Stimulated activated naive B cell treated with anti-CD40 and anti-IgM and Interleukin-4, amounts not matched to agents 10 μg/mL and 1 μg/mL and 100 μg/mL, for 72 hours (primary cell): ENCODE results near the gene CCDC69.

Experiments used
- ATAC-seq, 2 donors: fragments of 150-1000 bp; cut with Tn5 transposase; replicated peaks; 2 replicates each; pipeline ENCODE4 v1.10.0; 2021; ENCODE audit warnings: moderate library complexity in 1 of 2
- DNase-seq: peaks from one replicate; pipeline ENCODE4 v3.0.0; 2021
- H3K27ac Mint-ChIP-seq: one replicate; pipeline ENCODE4 v1.8.0; 2022; ENCODE audit warnings: mild to moderate bottlenecking, mixed read lengths
- H3K27me3 Mint-ChIP-seq, 2 donors: one replicate each; pipeline ENCODE4 v1.8.0; 2022; ENCODE audit warnings: mixed read lengths in 2 of 2
- H3K36me3 Mint-ChIP-seq, 2 donors: one replicate each; pipeline ENCODE4 v1.8.0; 2022; ENCODE audit warnings: mixed read lengths in 2 of 2, mild to moderate bottlenecking in 1 of 2
- H3K4me1 Mint-ChIP-seq, 2 donors: one replicate each; pipeline ENCODE4 v1.8.0; 2022; ENCODE audit warnings: mixed read lengths in 2 of 2, mild to moderate bottlenecking in 1 of 2
- H3K4me3 Mint-ChIP-seq, 2 donors: one replicate each; pipeline ENCODE4 v1.8.0; 2022; ENCODE audit warnings: mild to moderate bottlenecking in 2 of 2, mixed read lengths in 2 of 2, moderate library complexity in 1 of 2
- H3K9me3 Mint-ChIP-seq, 2 donors: one replicate each; pipeline ENCODE4 v1.8.0; 2022; ENCODE audit warnings: mixed read lengths in 2 of 2, mild to moderate bottlenecking in 1 of 2

Gene CCDC69

DNA sequence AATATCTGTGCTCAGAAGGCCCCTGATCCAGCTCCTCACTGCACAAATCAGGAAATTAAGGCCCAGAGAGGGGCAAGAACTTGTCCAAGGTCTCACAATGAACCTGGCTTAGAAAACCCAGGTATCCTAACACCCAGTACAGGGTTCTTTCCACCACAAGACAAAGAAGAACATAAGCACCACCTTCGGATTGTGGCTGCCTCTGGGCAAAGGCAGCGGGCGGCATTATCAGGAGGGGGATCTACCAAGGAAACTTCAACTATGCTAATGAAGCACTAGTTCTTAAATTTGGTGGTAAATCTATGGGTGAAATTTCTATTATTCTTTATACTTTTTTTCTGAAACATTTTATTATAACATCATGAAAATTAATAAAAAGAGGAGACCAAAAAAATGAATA is 84.2 kb downstream of the CCDC69 start:
- H3K4me1 Mint-ChIP-seq = peaks cover 78 to 87% of the 10 kb centered on the region in 2 donors
- H3K4me3 Mint-ChIP-seq = no peak overlapping the region
- peak overlapping the region; percentile 70 for H3K27ac Mint-ChIP-seq
- peaks cover 58 to 84% of the 10 kb centered on the region in 2 donors for H3K36me3 Mint-ChIP-seq
- H3K9me3 Mint-ChIP-seq = no peaks in the 10 kb centered on the region
- H3K27me3 Mint-ChIP-seq = no peaks in the 10 kb centered on the region
- ATAC-seq = no peak
- DNase-seq = no peak

DNA sequence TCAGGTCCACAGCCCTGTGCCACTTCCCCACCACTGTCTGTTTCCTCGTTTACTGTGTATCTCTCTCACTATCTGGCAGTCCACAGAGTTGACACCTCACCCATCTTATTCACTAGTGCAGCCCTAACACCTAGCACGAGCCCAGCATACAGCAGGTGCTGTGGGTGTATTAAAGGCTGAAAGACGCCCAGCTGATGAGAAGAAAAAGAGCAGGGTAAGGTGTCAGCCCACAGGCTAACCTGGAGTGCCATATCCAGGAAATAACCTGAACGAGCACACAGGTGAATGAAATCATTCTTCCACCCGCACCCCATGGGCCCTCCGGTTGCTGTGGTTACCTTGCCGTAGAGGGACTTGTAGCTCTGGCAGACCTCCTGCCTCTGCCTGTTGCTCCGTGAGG is 84.9 kb downstream of the CCDC69 start:
- ATAC-seq (no peak), DNase-seq (no peak)
- Mint-ChIP-seq H3K9me3 (no peaks in the 10 kb centered on the region), H3K27ac (peak overlapping the region; percentile 89), H3K4me1 (peaks cover 78 to 87% of the 10 kb centered on the region in 2 donors), H3K27me3 (no peaks in the 10 kb centered on the region), H3K4me3 (no peak overlapping the region), H3K36me3 (peaks cover 63 to 86% of the 10 kb centered on the region in 2 donors)

DNA sequence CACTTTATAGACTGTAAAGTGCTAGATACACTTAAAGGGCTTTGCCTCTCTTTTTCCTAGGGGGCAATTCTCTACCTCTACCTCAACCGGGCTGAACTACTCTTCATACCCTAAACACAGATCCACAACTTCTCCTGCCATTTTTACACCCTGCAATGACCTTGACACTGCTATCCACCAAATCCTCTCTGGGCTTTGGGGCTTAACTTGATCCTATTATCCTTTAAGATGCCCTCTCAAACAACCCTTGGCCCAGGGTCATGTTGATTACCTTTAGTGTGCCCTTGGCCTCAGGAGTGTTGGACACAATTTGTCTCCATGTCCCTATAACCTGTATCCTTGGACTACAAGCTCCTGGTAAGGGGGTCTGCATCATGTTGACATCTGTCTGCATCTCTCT is 85.8 kb downstream of the CCDC69 start:
- H3K4me3 Mint-ChIP-seq = no peak overlapping the region
- ATAC-seq = no peak
- H3K4me1 Mint-ChIP-seq = peaks cover 79 to 87% of the 10 kb centered on the region in 2 donors
- H3K36me3 Mint-ChIP-seq = peaks cover 60 to 86% of the 10 kb centered on the region in 2 donors
- peak overlapping the region; percentile 89 for H3K27ac Mint-ChIP-seq
- no peaks in the 10 kb centered on the region for H3K27me3 Mint-ChIP-seq
- no peaks in the 10 kb centered on the region for H3K9me3 Mint-ChIP-seq
- no peak for DNase-seq

DNA sequence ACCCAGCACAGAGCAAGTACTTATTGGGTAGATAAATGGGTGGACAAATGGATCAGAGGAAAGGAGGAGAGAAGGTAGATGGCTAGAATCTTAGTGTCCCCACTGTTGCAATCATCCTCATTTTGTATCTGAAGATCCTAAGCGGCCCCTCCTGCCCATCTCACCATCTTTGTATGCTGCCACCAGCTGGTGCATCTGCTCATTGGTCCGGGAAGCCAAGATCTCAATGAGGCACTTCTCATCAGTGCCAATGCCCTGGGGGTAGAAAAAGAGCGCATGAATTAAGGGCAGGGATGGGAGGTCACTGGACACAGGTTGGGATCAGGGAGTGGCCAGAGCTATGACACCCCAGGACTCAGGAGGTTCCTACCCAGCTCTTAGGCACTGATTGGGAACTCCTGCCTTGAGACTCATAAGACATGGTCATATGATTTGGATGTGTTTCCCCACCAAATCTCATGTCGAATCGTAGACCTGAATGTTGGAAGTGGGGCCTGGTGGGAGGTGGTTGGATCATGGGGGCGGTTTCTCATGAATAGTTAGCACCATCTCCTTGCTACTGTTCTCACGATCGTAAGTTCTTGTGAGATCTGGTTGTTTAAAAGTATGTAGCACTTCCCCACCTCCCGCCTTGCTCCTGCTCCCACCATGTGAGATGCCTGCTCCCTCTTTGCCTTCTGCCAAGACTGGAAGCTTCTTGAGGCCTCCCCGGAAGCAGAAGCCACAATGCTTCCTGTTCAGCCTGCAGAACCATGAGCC is 86.6 kb downstream of the CCDC69 start:
- Mint-ChIP-seq H3K36me3 (peaks cover 66 to 87% of the 10 kb centered on the region in 2 donors), H3K4me1 (peaks cover 79 to 87% of the 10 kb centered on the region in 2 donors), H3K27ac (peak overlapping the region; percentile 89), H3K4me3 (no peak overlapping the region), H3K9me3 (no peaks in the 10 kb centered on the region), H3K27me3 (no peaks in the 10 kb centered on the region)
- ATAC-seq = no peak
- DNase-seq = no peak

DNA sequence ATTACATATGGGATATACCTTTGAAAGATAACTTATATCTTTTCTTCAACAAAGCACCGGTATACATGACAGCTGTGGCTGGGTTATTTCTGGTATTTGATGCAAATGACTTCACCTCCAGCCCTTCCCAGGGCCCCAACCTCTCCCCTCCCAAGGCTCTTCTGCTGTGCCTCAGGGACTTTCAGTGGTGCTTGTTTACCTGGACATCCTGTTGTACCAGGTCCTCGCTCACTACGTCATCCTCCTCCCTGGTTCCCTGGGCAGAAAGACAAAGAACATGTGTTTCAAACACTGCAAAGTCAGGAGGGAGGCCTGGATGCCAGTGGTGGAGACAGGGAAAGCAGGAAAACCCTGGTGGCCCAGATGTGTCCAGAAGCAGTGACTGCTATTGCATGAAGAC is 89.7 kb downstream of the CCDC69 start:
- no peak for DNase-seq
- H3K27ac Mint-ChIP-seq = peak overlapping the region; percentile 92
- H3K9me3 Mint-ChIP-seq = no peaks in the 10 kb centered on the region
- ATAC-seq = peak in 1 of 2 donors; percentile 17
- H3K4me3 Mint-ChIP-seq = peak overlapping the region; percentile 55 to 63
- no peaks in the 10 kb centered on the region for H3K27me3 Mint-ChIP-seq
- peaks cover 83 to 98% of the 10 kb centered on the region in 2 donors for H3K36me3 Mint-ChIP-seq
- peaks cover 84 to 100% of the 10 kb centered on the region in 2 donors for H3K4me1 Mint-ChIP-seq

DNA sequence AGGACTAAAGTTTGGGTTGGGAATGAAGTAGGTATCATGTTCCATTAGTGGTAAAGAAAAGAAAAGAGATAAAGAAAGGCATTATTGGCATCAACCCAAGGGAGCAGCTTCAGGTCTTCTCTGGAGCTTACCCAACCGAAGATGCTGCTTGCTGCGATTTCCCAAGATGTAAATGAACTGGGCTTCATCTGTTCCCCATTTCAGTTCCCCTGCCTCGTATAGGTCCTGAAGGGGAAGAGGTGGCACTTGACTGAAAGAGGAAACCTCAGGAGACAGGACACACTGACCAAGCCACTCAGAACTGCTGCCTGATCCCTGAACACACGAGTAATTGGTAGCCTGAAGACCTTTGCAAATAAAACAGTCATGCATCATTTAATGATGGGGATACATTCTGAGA is 90.9 kb downstream of the CCDC69 start:
- Mint-ChIP-seq H3K9me3 (no peaks in the 10 kb centered on the region), H3K27ac (no peak overlapping the region), H3K27me3 (no peaks in the 10 kb centered on the region), H3K4me1 (peaks cover 83 to 100% of the 10 kb centered on the region in 2 donors), H3K36me3 (peaks cover 82 to 97% of the 10 kb centered on the region in 2 donors), H3K4me3 (peak overlapping the region in 1 of 2 donors; percentile 44)
- ATAC-seq (peak; percentile 82), DNase-seq (no peak)
